ENCODE results near the gene SNRPA.

- TF ChIP-seq, protein P1, sequence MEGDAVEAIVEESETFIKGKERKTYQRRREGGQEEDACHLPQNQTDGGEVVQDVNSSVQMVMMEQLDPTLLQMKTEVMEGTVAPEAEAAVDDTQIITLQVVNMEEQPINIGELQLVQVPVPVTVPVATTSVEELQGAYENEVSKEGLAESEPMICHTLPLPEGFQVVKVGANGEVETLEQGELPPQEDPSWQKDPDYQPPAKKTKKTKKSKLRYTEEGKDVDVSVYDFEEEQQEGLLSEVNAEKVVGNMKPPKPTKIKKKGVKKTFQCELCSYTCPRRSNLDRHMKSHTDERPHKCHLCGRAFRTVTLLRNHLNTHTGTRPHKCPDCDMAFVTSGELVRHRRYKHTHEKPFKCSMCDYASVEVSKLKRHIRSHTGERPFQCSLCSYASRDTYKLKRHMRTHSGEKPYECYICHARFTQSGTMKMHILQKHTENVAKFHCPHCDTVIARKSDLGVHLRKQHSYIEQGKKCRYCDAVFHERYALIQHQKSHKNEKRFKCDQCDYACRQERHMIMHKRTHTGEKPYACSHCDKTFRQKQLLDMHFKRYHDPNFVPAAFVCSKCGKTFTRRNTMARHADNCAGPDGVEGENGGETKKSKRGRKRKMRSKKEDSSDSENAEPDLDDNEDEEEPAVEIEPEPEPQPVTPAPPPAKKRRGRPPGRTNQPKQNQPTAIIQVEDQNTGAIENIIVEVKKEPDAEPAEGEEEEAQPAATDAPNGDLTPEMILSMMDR (optimal IDR thresholded peaks at IDR 0.05 in 1 of 3, IDR thresholded peaks at IDR 0.05 in 1 of 3, conservative IDR thresholded peaks at IDR 0.05 in 1 of 3; ENCODE audit: extremely low read depth in 1 of 3, insufficient read depth in 2 of 3, low read length in 3 of 3) = no peak
- no peak for TF ChIP-seq EZH2 (IDR thresholded peaks at IDR 0.05; ENCODE audit: low read length)
Measured at GRCh38 chr19:40778706-40779284, 27.8 kb downstream of the SNRPA start.

Data from keratinocyte (primary cell).